Measurements from ENCODE around the gene AKR1C1.
"Not testable (repeated sequence)": the region's sequence is repeated elsewhere in the genome, so short reads cannot be mapped to it uniquely, and the experiment has no call there.

Gene AKR1C1

DNA sequence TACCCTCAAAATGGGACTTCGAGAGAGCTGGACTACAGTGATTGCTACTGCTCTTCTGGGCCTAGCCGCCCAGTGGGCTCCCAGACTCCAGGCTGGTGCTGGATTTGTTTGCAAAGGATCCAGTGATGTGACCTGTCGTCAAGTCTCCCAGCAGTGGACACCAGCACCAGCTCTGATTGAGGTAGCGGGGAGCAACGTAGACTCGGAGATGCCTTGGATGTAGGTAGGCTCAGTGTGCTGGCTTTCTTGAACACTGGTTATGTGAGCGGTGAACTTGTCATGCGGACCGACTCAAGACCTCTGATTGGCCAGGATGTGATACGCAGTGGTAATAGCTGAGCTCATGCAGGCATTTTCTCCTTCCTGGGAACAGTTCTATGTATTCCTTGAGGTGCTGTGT is 21.0 kb downstream of the AKR1C1 start:
- no peak for DNase-seq

DNA sequence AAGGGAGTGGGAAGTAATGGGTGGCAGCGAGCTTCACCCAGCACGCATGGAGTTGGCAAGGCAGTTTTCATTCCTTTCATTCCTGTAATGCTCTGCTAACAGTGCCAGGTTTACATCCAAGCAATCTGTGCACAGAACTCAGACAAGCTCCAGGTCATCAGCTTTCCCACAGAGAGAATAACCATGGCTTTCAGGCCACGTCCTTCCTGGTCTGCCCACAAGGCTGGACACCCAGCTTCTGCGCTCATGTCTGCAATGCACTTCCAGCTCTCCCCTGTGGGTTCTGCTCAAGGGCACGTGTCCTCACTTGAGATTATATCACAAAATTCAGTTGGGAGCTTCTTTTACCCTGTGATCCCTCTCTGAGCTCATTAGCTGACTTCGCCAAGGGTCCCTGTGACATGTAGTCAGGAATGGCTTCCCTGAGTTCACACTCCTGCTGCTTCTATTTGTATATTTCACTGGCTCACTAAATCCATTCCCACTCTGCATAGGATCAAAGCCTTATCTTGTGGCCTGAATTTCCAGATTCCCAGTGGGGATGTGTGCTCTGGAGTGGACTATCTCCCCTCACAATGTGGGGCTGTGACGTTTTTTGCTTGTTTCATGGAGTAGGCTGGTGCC is 21.9 kb downstream of the AKR1C1 start:
- no peak for DNase-seq

DNA sequence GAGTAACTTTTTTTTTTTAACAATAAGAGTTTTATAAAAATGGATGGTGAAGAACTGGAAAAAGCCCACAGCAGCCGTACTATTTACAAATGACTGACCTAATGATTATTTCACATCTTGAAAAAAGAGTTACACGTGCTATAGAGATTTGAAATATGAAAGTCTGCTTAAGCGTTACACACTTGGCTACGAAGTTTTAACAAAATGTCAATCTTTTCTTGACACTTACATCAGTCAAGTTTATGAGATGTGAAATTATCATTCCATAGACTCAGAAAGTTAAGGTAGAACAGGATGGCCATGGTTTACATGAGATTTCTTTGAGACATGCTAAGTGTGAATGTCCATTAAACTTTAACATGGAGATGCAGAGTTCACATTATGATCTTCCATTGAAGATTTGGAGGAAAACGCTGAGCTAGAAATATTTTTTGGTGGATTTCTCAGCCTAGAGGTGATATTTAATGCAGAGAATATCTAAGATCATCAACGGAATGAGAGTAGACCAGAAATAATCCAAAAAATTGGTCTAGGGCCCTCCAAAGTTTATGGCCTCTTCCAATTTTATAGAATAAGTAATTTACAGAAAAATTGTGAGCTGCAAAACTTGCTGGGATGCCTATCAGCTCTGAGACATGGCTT is 24.9 kb downstream of the AKR1C1 start:
- DNase-seq, result not testable (repeated sequence)

- DNase-seq, result no peak
These were observed 27.0 kb downstream of the AKR1C1 start for GRCh38 chr10:4990217-4990616.

- not testable (repeated sequence) for DNase-seq
These were observed 28.2 kb downstream of the AKR1C1 start for GRCh38 chr10:4991463-4991862.

DNA sequence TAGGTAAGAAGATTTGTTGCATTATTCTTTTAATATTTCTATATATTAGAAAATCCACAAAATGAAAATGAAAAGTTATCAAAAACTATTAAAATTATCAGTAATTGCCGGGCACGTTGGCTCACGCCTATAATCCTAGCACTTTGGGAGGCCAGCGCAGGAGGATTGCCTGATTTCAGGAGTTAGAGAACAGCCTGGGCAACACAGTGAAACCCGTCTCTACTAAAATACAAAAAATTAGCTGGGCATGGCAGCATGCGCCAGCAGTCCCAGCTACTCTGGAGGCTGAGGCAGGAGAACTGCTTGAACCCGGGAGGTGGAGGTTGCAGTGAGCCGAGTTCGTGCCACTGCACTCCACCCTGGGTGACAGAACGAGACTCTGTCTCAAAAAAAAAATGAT is 29.3 kb downstream of the AKR1C1 start:
- DNase-seq, result not testable (repeated sequence)

- DNase-seq, result not testable (repeated sequence)
These were observed 31.0 kb downstream of the AKR1C1 start for GRCh38 chr10:4994260-4994659.

GRCh38 chr10:4998671-4999070 is 35.5 kb downstream of the AKR1C1 start:
- no peak for DNase-seq

GRCh38 chr10:5002013-5002727 is 39.0 kb downstream of the AKR1C1 start:
- DNase-seq, result no peak

GRCh38 chr10:5003127-5004029 is 40.2 kb downstream of the AKR1C1 start, which contains the start of gene AKR1C2:
Gene AKR1C2 (minus strand): TSS chr10:5003857. CDS start chr10:5003835, 22 bp downstream.
- DNase-seq, result not testable (repeated sequence)

DNA sequence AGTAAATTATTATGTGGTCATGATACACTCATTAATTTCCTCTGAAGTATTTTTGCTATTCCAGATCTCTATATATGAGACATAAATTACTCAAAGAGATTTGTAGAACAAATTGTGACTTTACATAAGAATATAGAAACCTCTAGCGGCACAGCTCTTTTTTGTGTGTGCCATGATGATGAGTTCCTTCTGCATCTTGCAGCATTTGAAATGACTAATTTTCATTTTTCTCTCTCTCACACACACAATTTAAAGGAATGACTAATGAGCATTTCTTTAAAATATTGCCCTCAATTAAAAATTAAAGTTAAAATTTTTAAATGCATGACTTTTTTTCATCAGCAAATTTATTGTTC is 40.8 kb downstream of the AKR1C1 start:
- DNase-seq, result not testable (repeated sequence)

DNA sequence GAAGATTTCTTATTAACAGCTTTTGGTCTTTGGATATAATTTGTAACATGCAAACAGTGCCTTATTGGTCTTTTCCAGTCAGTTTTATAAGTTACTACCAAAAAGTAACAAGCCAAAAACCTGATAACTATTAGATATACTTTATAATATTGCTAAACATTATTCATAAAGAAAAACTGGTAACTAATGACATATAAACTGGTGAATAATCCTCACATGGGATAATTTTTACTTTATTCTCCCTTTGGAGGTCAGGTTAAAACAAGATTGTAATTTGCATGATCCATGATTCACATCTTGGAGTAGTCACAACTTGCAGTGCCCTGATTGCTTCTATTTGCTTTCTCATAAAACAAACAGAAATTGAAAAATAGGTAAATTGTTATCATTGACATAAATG is 41.3 kb downstream of the AKR1C1 start:
- not testable (repeated sequence) for DNase-seq

DNA sequence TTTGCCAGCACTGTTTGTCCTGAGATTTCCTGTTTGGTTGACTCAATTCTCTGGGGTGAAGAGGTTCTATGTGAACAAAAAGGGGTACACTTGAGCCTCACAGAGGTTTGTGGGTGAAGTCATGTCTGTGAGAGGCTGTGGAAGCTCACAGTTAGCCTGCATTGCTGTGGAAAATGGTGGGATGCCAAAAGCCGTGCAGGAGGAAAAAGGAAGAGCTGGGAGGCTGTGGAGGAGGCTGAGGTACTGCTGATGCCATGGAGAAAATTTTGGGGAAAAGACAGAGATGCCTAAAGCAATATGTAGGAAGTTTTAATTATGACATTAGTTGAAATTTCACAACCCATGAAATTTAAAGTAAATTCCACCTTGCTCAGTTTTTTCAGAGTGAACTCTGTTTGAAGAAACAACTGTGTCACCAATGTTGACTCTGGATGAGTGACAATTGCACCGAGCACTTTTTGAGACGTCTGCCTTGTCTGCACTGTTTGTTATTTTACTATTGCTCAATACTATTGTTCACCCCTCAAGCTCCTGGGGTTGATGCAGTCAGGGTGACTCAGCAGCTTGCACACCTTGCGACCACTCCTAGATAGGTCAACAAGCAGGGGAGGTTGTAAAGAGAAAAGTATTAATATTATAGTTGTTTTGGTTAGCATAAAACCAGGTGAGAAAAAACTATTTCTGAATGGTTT is 45.8 kb downstream of the AKR1C1 start:
- not testable (repeated sequence) for DNase-seq

DNA sequence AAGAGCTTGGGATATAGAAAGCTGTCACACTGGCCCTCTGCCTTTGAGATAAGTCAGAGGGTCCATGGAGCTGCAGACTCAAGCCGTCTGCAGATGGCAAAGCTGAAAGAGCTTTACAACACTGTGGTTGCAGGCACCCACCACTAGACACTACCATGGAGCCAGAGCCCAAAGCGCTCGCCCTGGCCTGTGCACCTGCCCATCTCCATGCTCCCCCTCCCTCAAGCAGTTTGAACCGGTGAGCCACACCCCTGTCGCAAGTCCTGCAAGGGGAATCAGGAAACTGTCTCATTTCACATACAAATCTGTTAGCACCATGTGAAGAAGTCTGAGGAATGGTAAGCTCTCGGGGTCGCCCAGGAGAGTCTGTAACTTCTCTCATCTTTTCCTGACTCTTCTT is 46.8 kb downstream of the AKR1C1 start:
- not testable (repeated sequence) for DNase-seq

DNA sequence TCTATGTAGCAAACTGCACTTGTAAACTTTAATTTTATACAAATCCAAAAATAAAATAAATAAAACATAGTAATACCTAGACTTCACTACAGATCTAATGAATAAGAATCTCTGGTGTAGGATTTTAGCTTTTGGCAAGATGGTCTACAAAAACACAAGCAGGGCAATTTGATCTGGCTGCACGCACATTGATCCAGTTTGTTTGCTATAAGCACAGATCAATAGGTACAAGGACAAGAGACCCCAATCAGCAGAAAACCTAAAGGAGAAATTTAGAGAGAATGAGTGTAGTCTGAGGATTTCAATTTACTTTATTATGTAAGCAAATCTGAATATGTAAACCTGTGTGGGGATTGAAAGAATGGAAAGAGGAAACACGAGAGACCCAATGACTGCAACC is 48.2 kb downstream of the AKR1C1 start:
- DNase-seq, result not testable (repeated sequence)

GRCh38 chr10:5012595-5012994 is 49.4 kb downstream of the AKR1C1 start:
- DNase-seq, result no peak

GRCh38 chr10:5013385-5013784 is 50.2 kb downstream of the AKR1C1 start:
- DNase-seq, result no peak

GRCh38 chr10:5014200-5014910 is 51.1 kb downstream of the AKR1C1 start:
- DNase-seq, result not testable (repeated sequence)

DNA sequence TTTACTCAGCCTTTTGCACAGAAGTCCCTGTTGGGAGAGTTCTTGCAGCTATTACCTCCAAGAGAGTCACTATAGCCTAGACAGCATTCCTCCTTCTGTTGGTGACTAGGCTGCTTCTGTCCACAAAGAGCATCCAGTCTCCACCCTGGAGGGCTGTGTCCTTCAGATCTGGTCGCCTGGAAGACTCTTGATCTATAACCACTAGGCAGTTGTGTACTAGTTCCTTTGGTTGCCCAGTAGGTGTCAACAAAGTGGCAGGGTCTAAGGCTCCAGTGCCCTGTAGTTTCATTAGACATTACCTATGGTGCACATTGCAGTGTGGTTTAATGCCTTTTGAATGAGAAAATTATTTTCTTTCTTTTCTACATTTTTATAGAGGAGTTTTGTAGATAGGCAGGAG is 51.7 kb downstream of the AKR1C1 start:
- no peak for DNase-seq

- DNase-seq, result no peak
These were observed 54.9 kb downstream of the AKR1C1 start for GRCh38 chr10:5018134-5018533.

DNA sequence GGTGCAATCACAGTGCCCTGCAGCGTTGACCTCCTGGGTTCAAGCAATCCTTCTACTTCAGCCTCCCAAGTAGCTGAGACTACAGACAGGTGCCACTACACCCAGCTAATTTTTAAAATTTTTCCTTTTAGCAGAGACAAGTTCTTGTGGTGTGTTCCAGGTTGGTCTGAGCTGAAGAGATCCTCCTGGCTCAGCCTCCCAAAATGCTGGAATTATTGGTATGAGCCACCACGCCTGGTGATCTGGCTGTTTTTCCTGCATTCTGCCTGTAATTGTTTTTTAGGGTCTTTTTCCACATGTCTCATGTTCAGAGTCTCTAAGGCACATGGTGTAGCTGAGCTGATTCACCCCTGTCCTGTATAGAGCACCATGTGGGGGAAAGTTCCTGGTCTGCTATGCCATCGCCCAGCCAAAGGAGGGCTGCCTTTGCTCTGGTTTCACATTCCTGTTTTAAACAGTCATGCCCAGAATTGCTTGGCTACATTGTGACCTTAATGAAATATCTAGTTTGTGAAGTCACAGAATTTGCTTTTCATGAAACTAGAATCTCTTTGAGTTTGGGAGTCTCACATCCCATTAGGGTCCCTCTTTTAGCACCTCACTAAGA is 55.6 kb downstream of the AKR1C1 start:
- not testable (repeated sequence) for DNase-seq

Data from activated CD8-positive, alpha-beta memory T cell treated with anti-CD3 and anti-CD28 coated beads for 24 hours (primary cell).